HG03469 (cell line): ENCODE measurements around the gene PYM1.
"Not testable (repeated sequence)": the region's sequence is repeated elsewhere in the genome, so short reads cannot be mapped to it uniquely, and the experiment has no call there.

Source experiments
- ATAC-seq: cut with Tn5 transposase; IDR thresholded peaks from one replicate; pipeline ENCODE4 v1.9.1; 2021; ENCODE audit warnings: mild to moderate bottlenecking, moderate library complexity, moderate number of reproducible peaks; ENCODE audit not compliant: unreplicated experiment

PYM1 gene

DNA sequence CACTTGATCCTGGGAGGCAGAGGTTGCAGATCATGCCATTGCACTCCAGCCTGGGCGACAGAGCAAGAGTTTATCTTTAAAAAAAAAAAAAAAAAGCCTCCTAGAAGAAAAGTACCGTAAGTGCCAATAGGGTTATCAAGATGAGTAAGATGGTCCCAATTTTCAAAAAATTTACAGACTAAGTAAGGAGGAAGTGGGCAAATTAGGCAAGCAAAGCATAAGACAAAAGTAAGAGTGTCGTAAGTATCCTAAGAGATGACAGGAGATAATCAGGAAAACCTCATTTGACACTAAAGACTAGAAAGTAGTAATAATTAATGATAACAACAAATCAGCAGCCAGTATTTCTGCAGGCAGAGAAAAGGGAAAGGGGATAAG is 12.2 kb downstream of the PYM1 start:
- ATAC-seq: no peak

DNA sequence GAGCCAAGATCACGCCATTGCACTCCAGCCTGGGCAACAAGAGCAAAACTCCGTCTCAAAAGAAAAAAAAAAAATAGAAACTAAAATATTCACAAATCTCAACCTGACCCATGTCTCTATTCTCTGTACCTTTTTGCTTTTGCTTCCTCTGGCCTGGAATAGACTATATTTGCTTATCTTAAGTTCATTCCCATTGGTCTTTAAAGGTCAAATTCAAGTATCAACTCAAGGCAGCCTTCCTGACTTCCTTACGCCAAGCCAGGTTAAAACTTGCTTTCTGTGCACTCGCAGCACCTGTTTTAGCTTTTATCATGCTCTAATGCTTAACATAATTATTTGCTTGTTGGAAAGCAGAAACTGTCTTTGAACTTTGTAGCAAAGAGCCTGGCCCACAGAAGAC is 14.8 kb downstream of the PYM1 start:
- no peak for ATAC-seq

DNA sequence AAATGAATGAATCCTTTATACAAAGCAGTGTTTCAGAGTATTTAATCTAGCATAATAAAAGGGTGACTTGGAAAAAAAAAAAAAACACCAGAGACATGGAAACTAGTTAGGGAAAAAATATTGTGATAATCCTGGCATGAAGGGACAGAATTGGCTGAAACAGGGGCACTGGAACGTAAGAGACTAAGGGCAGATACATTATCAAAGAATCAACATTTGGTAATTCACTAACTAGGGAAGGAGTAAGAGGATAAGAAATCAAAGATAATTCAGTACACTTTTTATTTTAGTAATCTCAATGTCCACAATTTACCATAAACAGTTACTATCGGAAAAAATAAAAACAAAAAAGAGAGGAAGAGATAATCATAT is 18.2 kb downstream of the PYM1 start:
- no peak for ATAC-seq

DNA sequence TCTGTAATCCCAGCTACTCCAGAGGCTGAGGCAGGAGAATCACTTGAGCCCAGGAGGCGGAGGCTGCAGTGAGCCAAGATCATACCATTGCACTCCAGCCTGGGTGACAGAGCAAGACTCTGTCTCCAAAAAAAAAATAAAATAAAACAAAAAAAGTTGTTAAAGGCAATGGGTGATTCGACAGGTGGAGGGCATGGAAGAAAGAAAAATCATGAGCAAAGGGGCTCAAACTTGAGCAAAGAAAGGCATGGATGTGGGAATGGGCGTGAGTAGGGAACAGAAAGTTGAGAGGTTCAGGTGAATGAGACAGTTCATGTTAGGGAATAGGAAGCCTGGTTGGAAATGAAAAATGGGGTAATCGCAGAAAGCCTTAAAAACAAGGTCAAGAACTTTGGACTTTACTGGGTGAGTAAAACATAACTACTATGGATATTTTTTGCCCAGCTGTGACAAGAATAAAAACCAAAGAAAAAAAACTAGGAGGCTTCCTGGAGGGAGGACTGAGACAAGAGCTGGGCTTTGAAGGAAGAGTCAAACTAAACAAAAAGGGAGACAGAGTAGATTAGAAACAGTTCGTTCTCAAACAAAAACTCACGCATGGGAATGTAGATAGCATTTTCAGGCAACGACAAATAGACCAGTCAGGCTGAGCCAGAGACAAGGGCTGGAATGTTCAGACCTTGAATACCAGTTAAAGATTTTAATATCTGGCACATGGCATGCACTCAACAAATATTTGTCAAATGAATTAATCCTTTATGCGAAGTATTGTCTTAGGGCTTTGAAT is 18.8 kb downstream of the PYM1 start:
- ATAC-seq: no peak

DNA sequence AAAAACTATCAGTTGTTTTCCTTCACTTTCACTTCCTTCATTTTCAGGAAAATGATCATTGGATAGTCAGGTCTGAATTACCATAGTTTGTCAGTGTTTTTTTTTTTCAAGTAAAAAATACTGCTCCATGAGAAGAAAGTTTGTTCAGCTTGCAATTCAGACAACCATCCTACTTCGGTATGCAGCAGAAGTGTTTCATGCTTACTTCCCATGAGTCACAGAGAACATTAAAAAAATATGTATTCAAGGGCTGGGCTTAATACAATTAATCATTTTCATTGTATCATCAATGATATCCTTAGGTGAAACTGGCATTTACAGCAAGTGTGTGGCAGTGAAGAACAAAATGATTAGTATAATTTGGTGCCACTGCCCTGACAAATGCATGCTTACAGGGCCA is 21.6 kb downstream of the PYM1 start:
- ATAC-seq: no peak

DNA sequence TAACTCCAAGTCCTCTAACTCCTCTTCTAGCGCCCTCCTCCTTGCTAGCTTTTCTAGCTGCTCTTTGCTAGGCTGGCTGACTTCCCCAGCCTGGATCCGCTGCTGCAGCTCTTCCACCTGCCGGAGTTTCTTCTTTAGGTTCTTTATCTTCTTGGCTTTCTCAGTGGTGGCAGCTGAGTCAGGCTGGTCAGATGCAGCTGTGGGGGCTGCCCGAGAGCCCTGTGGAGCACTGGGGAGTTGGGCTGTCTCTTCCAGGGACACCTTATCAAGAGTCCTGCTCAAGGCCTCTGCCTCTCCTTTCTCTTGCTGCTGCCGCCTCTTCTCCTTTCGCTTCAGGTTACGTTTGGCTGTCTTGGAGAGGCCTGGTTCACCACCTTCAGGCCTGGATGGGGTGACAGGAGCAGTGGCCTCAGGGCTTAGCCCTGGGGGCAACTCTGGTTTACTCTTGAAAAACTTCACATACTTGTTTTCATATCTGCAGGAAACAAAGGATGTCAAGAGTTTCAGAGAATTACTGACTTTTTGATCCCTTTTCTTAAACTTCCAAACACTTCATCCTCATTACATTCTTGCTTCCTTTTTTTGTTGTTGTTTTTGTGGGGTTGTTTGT is 25.7 kb downstream of the PYM1 start:
- ATAC-seq: no peak

DNA sequence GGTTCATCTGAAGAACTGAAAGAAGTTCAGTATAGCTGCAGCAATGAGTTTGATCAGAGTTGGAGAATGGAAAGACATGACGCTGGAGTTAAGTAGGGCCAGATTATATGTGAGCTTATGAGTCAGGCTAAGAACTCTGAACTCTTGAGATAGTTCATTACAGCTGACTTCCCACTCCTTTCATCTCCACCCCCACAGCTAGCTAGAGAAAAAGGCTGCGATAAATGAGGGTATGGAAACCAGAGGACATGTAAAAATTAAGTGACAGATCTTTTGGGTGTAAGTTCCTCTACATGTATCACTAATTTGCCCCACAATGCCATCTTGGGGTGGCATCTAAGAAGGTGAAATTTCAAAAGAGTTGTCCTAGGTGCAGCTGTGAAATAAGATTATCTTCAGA is 28.6 kb downstream of the PYM1 start:
- ATAC-seq: no peak

DNA sequence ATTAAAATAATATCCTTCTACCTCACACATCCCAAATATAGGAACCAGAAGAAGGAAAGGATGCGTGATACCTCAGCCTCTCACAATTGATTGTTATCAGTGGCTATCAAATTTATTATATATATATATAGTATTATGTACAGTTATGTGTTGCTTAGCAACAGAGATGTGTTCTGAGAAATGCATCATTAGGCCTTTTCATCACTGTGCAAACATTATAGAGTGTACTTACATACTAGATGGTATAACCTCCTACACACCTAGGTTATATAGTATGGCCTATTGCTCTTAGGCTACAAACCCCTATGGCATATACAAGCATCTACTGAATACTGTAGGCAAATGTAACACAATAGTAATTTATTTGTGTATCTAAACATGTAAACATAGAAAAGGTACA is 34.0 kb downstream of the PYM1 start:
- no peak for ATAC-seq

DNA sequence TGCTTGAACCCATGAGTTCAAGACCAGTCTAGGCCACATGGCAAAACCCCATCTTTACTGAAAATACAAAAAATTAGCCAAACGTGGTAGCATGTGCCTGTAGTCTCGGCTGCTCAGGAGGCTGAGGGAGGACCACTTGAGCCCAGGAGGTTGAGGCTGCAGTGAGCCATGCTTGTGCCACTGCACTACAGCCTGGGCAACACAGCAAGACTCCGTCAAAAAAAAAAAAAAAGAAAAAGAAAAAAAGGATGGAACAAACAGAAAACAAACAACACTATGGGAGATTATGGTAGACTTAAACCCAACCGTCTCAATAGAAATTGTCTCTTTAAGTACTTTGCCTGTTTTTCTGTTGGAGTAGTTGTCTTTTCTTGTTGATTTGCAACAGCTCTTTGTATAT is 36.4 kb downstream of the PYM1 start:
- no peak for ATAC-seq

DNA sequence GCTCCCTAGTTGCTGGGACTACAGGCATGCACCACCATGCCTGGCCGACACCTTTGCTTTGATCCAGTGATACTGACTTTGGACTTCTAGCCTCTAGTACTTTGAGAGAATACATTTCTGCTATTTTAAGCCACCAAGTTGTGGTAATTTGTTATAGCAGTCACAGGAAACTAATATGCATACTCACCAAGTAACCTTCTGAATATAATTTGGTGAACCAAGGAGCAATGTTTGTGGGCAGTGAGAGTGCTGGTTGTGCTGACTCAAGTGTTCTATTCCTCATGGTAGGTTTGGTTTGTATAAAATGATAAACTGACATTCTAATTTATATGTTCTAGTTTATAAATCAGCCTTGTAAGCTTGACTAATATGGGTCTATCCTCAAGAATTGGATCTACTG is 42.6 kb downstream of the PYM1 start:
- ATAC-seq: no peak

DNA sequence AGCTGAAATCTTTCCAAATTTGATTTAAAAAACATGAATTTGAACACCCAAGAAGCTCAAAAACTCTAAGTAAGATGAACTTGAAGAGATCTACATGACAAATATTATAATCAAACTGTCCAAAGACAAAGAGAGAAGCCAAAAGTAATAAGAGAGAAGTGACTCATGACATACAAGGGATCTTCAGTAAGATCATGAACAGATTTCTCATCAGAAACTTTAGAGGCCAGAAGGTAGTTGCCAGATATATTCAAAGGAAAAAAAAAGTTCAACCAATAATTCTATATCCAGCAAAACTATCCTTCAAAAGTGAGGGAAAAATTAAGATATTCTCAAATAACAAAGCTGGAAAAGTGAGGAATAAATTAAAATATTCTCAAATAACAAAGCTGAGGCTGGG is 49.9 kb downstream of the PYM1 start:
- ATAC-seq: no peak

DNA sequence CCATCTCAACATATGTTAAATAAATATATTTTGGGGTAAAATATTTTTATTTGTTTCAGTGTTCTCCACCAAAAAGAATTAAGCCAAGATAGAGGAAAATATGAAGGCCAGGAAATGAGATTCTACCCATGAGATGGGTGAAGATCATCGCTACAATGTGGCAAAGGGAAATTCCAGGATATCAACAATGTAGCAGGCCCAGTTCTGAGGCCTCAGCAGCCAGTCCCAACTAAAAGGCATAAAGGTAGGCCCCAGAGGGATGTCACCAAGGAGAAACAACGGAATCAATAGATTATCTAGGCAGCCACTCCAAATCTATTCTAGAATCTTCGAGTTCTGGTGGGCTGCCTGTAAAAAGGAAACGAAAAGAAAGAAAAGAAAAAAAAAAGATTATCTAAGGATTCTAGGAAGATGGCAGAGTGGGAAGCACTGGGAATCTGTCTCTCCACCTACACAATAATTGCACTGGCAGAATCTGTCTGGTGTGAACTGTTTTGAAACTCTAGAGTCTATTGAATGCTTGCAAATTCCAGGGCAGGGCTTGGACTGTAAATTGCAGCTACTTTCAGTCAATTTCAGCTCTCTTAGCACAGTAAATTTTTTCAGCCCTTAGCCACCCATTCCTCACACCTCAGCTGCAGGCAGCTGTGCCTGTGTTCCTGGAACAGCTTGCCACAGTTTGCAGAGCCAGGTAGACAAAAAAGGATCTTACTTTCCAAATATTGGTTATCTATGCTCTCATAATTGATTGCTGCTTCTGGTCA is 51.8 kb downstream of the PYM1 start:
- no peak for ATAC-seq

DNA sequence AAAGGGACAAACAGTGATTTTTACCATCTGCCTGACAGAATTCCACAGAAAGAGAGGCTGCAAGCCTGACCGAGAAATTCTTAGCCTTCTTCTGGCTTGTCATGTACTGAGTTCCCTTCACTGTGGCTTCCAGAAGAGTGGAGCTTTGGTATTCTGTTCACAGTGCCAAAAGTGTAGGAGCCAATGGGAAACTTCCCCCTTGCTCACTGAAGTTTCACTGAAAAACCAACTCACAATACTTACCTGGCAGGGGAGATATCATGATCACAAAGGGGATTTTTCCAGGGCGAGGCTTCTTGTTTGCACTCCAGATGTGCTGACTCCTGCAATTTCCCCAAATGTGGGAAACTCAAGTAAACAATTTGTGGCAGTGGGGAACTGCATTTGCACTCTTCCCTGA is 53.3 kb downstream of the PYM1 start:
- no peak for ATAC-seq

DNA sequence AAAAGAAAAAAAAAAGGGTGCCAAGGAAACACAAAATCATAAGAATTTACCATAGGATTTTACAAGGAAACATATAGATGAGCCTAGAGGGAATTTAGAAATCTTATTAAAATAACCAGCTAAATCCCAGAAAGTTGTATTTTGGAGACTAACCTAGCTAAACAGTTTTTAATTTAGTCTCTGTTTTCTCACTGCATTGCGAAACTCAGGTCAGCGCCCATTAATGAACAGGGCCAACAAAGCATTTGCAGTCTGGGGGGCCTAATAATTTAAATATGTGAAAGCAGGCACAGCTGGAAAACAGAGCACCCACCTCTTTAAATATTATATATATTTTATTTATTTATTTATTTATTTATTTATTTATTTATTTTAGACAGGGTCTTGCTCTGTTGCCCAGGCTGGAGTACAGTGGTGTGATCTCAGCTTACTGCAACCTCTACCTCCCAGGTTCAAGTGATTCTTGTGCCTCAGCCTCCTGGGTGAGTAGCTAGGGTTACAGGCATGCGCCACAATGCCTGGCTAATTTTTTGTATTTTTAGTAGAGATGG is 61.2 kb downstream of the PYM1 start:
- not testable (repeated sequence) for ATAC-seq

DNA sequence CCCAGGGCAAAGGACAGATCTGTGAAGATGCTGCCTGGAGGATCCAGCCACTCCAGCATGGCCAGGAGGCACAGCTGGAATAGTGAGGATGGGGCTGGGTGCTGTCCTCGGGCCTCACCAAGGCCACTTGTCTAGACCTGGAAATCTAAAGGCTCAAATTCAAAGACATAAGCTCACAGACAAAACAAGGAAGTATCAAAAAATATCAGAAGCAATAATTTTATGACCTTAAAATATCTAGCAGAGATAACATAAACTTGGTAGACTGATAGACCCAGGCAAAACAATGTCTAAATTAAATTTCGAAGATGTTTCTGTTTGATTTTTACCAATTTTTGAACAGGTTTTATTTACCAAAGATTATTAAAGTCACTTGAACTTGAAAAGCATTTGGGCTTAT is 62.4 kb downstream of the PYM1 start:
- ATAC-seq: no peak

DNA sequence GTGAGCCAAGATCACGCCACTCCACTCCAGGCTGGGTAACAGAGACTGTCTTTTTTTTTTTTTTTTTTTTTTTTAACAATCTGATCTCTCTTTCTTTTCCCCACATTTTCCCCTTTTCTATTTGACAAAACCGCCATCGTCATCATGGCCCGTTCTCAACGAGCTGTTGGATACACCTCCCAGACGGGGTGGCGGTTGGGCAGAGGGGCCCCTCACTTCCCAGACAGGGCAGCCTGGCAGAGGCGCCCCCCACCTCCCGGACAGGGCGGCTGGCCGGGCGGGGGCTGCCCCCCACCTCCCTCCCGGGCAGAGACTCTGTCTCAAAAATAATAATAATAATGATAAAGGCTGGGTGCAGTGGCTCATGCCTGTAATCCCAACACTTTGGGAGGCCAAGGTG is 64.8 kb downstream of the PYM1 start:
- not testable (repeated sequence) for ATAC-seq

DNA sequence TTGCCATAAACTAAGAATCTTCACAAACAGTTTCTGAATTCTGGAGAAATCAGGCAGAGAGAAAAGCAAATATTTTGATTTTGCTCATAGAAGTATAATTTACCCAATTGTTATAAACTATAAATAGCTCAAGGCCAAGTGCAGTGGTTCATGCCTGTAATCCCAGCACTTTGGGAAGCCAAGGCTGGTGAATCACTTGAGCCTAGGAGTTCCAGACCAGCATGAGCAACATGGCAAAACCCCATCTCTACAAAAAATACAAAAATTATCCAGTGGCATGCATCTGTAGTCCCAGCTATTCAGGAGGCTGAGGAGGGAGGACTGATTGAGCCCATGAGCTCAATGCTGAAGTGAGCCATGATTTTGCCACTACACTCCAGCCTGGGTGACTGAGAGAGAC is 65.4 kb downstream of the PYM1 start:
- no peak for ATAC-seq

DNA sequence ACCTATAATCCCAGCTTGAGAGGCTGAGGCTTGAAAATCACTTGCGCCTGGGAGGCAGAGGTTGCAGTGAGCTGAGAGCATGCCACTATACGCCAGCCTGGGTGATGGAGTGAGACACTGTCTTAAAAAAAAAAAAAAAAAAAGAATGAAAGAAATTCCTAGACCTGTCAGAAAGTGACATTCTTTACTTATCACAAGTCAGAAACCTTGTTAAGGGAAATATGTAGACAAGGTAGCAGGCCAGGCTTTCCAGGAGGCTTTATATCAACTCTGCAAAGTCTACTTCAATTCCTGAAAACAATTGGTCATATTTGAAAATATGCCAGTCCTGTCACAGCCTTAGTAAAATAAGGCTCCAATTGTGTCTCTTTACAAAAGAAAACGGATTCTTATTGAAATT is 65.8 kb downstream of the PYM1 start:
- no peak for ATAC-seq

DNA sequence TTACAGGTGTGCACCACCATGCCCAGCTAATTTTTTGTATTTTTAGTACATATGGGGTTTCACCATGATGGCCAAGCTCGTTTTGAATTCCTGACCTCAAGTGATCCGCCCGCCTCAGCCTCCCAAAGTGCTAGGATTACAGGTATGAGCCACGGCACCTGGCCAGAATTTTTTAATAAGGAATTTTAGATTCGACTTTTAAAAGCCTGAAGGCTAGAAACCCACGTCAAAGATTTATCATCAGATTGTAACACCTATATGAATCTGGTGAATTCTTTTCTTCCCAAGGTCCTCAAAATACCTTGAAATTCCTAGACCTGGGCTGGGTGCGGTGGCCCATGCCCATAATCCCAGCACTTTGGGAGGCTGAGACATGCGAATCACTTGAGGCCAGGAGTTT is 66.3 kb downstream of the PYM1 start:
- no peak for ATAC-seq

DNA sequence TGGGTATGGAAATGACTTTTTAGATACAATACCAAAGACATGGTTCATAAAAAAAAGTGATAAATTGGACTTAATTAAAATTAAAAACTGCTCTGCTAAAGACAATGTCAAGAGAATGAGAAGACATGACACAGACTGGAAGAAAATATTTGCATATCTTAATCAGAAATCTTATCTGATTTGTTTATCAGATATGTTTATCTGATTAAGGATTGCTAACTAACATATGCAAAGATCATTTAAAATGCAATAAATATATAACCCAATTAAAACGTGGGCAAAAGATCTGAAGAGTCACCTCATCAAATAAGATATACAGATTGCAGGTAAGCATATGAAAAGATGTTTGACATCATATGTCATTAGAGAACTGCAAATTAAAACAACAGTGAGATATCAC is 75.0 kb downstream of the PYM1 start:
- ATAC-seq: no peak
